H1 (cell line): ENCODE measurements around the gene DOHH. TPM values are rescaled to one million over a fixed set of nuclear protein-coding genes. Genes with fewer than 3 reads are reported as not detected.

Experiments used
- CTCF ChIA-PET: fragments of 300-600 bp; sonication (Branson Sonifier 250); formaldehyde crosslinking; loops from one replicate; lab custom pipeline; 2021; ENCODE audit not compliant: partially characterized antibody; lab: Charles Lee
- POLR2A ChIA-PET: fragments of 300-600 bp; sonication (Branson Sonifier 250); formaldehyde crosslinking; loops from one replicate; lab custom pipeline; 2021; ENCODE audit warnings: inconsistent platforms; ENCODE audit not compliant: partially characterized antibody; lab: Charles Lee
- DNase-seq, 2 experiments: peaks; one replicate each; pipeline versions ENCODE4 v3.0.0 to v3.0.0-alpha.2; 2010 to 2022; ENCODE audit warnings: low spot score in 2 of 2, low read depth in 1 of 2, mixed read lengths in 1 of 2
- FAIRE-seq: peaks from 2 replicates; lab custom pipeline; 2011; peaks lifted over from hg19 to GRCh38; lab: Jason Lieb, UNC
- H2AFZ ChIP-seq: 2 replicates; pipeline ENCODE4 v1.8.1; 2012; ENCODE audit warnings: low read length, inconsistent platforms
- H2AK5ac ChIP-seq: 2 replicates; pipeline ENCODE4 v1.6.1; 2013; ENCODE audit warnings: low read depth, low read length
- H2BK120ac ChIP-seq: replicated peaks from 2 replicates; pipeline ENCODE3; 2013; ENCODE audit warnings: low read depth, low read length, inconsistent platforms
- H2BK12ac ChIP-seq: 2 replicates; pipeline ENCODE4 v1.6.1; 2013; ENCODE audit warnings: low read depth, low read length
- H2BK15ac ChIP-seq: 2 replicates; pipeline ENCODE4 v1.6.1; 2013; ENCODE audit warnings: low read length
- H2BK20ac ChIP-seq: 2 replicates; pipeline ENCODE4 v1.6.1; 2013; ENCODE audit warnings: low read length
- H2BK5ac ChIP-seq: 2 replicates; pipeline ENCODE4 v1.6.1; 2013; ENCODE audit warnings: low read depth, low read length
- H3K14ac ChIP-seq: 2 replicates; pipeline ENCODE4 v1.6.1; 2013; ENCODE audit warnings: inconsistent platforms; ENCODE audit not compliant: insufficient read length
- H3K18ac ChIP-seq: 2 replicates; pipeline ENCODE4 v1.6.1; 2013; ENCODE audit warnings: low read length; ENCODE audit errors: extremely low read depth
- H3K23ac ChIP-seq: 2 replicates; pipeline ENCODE4 v1.6.1; 2013; ENCODE audit warnings: inconsistent platforms; ENCODE audit not compliant: insufficient read length
- H3K23me2 ChIP-seq: 2 replicates; pipeline ENCODE4 v1.6.1; 2013; ENCODE audit warnings: low read depth, low read length
- H3K27ac ChIP-seq: 2 replicates; pipeline ENCODE4 v1.6.1; 2011; ENCODE audit warnings: low read depth, low read length, inconsistent platforms
- H3K27me3 ChIP-seq, 4 experiments: replicated peaks in 1 of 4; 1 replicate in 1 of 4; 2 replicates in 3 of 4; pipeline versions ENCODE4 v1.6.1 to v1.8.1; 2011 to 2013; ENCODE audit warnings: low read length in 3 of 4, mild to moderate bottlenecking in 3 of 4, inconsistent platforms in 2 of 4, mixed read lengths in 2 of 4, moderate library complexity in 1 of 4; ENCODE audit not compliant: control insufficient read depth in 3 of 4, insufficient read depth in 3 of 4; ENCODE audit errors: extremely low read depth in 1 of 4
- H3K36me3 ChIP-seq, 4 experiments: 2 replicates each; pipeline versions ENCODE4 v1.6.1 to v1.8.1; 2011 to 2013; ENCODE audit warnings: mild to moderate bottlenecking in 4 of 4, low read length in 3 of 4, moderate library complexity in 2 of 4, control low read depth in 1 of 4, inconsistent platforms in 1 of 4; ENCODE audit not compliant: insufficient read depth in 4 of 4, control insufficient read depth in 2 of 4
- H3K4ac ChIP-seq: replicated peaks from 2 replicates; pipeline ENCODE3; 2013; ENCODE audit warnings: low read length, low read depth, mixed read lengths, inconsistent platforms; ENCODE audit not compliant: insufficient read length
- H3K4me1 ChIP-seq, 4 experiments: replicated peaks in 1 of 4; 1 replicate in 1 of 4; 2 replicates in 3 of 4; pipeline versions ENCODE4 v1.6.1 to v1.8.1; 2011 to 2013; ENCODE audit warnings: low read length in 3 of 4, inconsistent platforms in 2 of 4, mixed read lengths in 1 of 4; ENCODE audit not compliant: insufficient read depth in 4 of 4, control insufficient read depth in 3 of 4
- H3K4me2 ChIP-seq, 2 experiments: 2 replicates each; pipeline versions ENCODE4 v1.6.1 to v1.8.1; 2011 to 2013; ENCODE audit warnings: low read depth in 2 of 2, low read length in 2 of 2, control low read depth in 1 of 2, inconsistent platforms in 1 of 2, mild to moderate bottlenecking in 1 of 2; ENCODE audit not compliant: insufficient read depth in 1 of 2
- H3K4me3 ChIP-seq, 4 experiments: fragments of 200-600, 300-600 bp in 1 of 4; sonication (generic), shearing (Covaris generic), sonication (Bioruptor Twin) in 1 of 4; 2 replicates each; pipeline versions ENCODE4 v1.5.1 to v1.8.1; 2011 to 2016; ENCODE audit warnings: low read length in 4 of 4, low read depth in 3 of 4, control low read depth in 2 of 4, inconsistent platforms in 2 of 4, mild to moderate bottlenecking in 2 of 4, mixed read lengths in 1 of 4, moderate library complexity in 1 of 4; ENCODE audit not compliant: insufficient read depth in 2 of 4; ENCODE audit errors: extremely low read depth in 1 of 4
- H3K56ac ChIP-seq: replicated peaks from 2 replicates; pipeline ENCODE3; 2013; ENCODE audit warnings: low read depth, mild to moderate bottlenecking, mixed read lengths, low read length, inconsistent platforms; ENCODE audit not compliant: insufficient read length
- H3K79me1 ChIP-seq: 2 replicates; pipeline ENCODE4 v1.6.1; 2013; ENCODE audit warnings: low read depth, low read length, control low read depth
- H3K79me2 ChIP-seq, 2 experiments: 2 replicates each; pipeline versions ENCODE4 v1.6.1 to v1.8.1; 2012 to 2013; ENCODE audit warnings: low read length in 2 of 2, mild to moderate bottlenecking in 2 of 2, inconsistent platforms in 1 of 2; ENCODE audit not compliant: insufficient read depth in 2 of 2, control insufficient read depth in 1 of 2
- H3K9ac ChIP-seq, 4 experiments: replicated peaks in 1 of 4; 1 replicate in 1 of 4; 2 replicates in 3 of 4; pipeline versions ENCODE4 v1.6.1 to v1.8.1; 2011 to 2013; ENCODE audit warnings: low read depth in 3 of 4, low read length in 3 of 4, control low read depth in 2 of 4, mild to moderate bottlenecking in 2 of 4, moderate library complexity in 2 of 4, inconsistent platforms in 1 of 4; ENCODE audit errors: extremely low read depth in 1 of 4
- H3K9me3 ChIP-seq, 2 experiments: 2 replicates each; pipeline versions ENCODE4 v1.6.1 to v1.8.1; 2012 to 2013; ENCODE audit warnings: mild to moderate bottlenecking in 2 of 2, moderate library complexity in 2 of 2, control low read depth in 1 of 2, inconsistent platforms in 1 of 2, low read depth in 1 of 2, low read length in 1 of 2, mixed read lengths in 1 of 2; ENCODE audit not compliant: insufficient read depth in 2 of 2
- H4K20me1 ChIP-seq, 2 experiments: replicated peaks in 1 of 2; 2 replicates each; pipeline versions ENCODE3 to v1.8.1; 2011 to 2013; ENCODE audit warnings: inconsistent platforms in 2 of 2, low read length in 2 of 2, mild to moderate bottlenecking in 1 of 2; ENCODE audit not compliant: insufficient read depth in 2 of 2, control insufficient read depth in 1 of 2
- H4K5ac ChIP-seq: 2 replicates; pipeline ENCODE4 v1.6.1; 2013; ENCODE audit warnings: low read length, low read depth, mixed read lengths, inconsistent platforms; ENCODE audit not compliant: insufficient read length
- H4K8ac ChIP-seq: 2 replicates; pipeline ENCODE4 v1.8.0; 2013; ENCODE audit warnings: mild to moderate bottlenecking, moderate library complexity, low read length, inconsistent platforms; ENCODE audit not compliant: insufficient read depth; ENCODE audit errors: extremely low read depth
- H4K91ac ChIP-seq: replicated peaks from 2 replicates; pipeline ENCODE3; 2013; ENCODE audit warnings: low read length, mixed read lengths, inconsistent platforms; ENCODE audit not compliant: insufficient read length
- ASH2L ChIP-seq: fragments of 200-600, 300-600 bp; sonication (generic); IDR thresholded peaks from one replicate; pipeline ENCODE4 v1.7.1; 2017; ENCODE audit warnings: low read length
- BACH1 ChIP-seq: IDR thresholded peaks from 2 replicates; pipeline ENCODE4 v1.6.1; 2012; ENCODE audit warnings: low read length, improper control_type of control experiment
- CBX5 ChIP-seq: fragments of 300-800, 300-1000 bp; sonication (generic); IDR thresholded peaks from 2 replicates; pipeline ENCODE4 v1.7.1; 2016; ENCODE audit warnings: antibody characterized with exemption, low read length, low read depth
- EP300 ChIP-seq, 2 experiments: IDR thresholded peaks; 1 replicate in 1 of 2; 2 replicates in 1 of 2; pipeline ENCODE4 v1.6.1; 2011 to 2012; ENCODE audit warnings: low read depth in 2 of 2, low read length in 2 of 2, mild to moderate bottlenecking in 2 of 2, borderline replicate concordance in 1 of 2, inconsistent platforms in 1 of 2, moderate library complexity in 1 of 2
- GABPA ChIP-seq: IDR thresholded peaks from 2 replicates; pipeline ENCODE4 v1.6.1; 2011; ENCODE audit warnings: mild to moderate bottlenecking, low read length, moderate library complexity, borderline replicate concordance; ENCODE audit not compliant: insufficient read depth
- JUND ChIP-seq: IDR thresholded peaks from 2 replicates; pipeline ENCODE4 v1.6.1; 2011; ENCODE audit warnings: mild to moderate bottlenecking, improper control_type of control experiment, low read length
- MAFK ChIP-seq: IDR thresholded peaks from 2 replicates; pipeline ENCODE4 v1.6.1; 2012; ENCODE audit warnings: low read depth, mild to moderate bottlenecking, improper control_type of control experiment, low read length
- NANOG ChIP-seq: IDR thresholded peaks from 2 replicates; pipeline ENCODE4 v1.6.1; 2011; ENCODE audit warnings: low read length, low read depth, mild to moderate bottlenecking, inconsistent platforms; ENCODE audit not compliant: insufficient read depth, poor library complexity, severe bottlenecking
- SIX5 ChIP-seq: IDR thresholded peaks from 2 replicates; pipeline ENCODE4 v1.6.1; 2011; ENCODE audit warnings: mild to moderate bottlenecking, low read depth, low read length
- SP1 ChIP-seq: IDR thresholded peaks from 2 replicates; pipeline ENCODE4 v1.6.1; 2011; ENCODE audit warnings: low read depth, low read length
- SP2 ChIP-seq: IDR thresholded peaks from 2 replicates; pipeline ENCODE4 v1.6.1; 2012; ENCODE audit warnings: mild to moderate bottlenecking, low read length, inconsistent platforms
- TAF7 ChIP-seq: optimal IDR thresholded peaks from 2 replicates; pipeline ENCODE3; 2011; ENCODE audit warnings: low read depth, mild to moderate bottlenecking, inconsistent platforms, low read length, moderate library complexity, borderline replicate concordance
- WGBS, 2 experiments: shearing (Covaris generic) in 1 of 2; methylation state at CpG; one replicate each; pipeline versions ENCODE4 v1.1.6 to v1.1.7; 2013 to 2015; ENCODE audit warnings: low lambda C conversion rate in 2 of 2, mixed read lengths in 2 of 2, inconsistent platforms in 1 of 2, low coverage in 1 of 2, missing lambda C conversion rate in 1 of 2; ENCODE audit not compliant: insufficient replicate concordance in 2 of 2, insufficient coverage in 1 of 2, insufficient read length in 1 of 2; ENCODE audit errors: extremely low coverage in 1 of 2, missing lambda C conversion rate in 1 of 2; 5-methylcytosine and 5-hydroxymethylcytosine counted together
- polyA plus RNA-seq, 7 experiments: library from polyadenylated mRNA; depleted of rRNA in 3 of 7; stranded (reverse) in 5 of 7; unstranded in 2 of 7; fragments of >200 nt in 5 of 7; fragments of 200-250 nt in 2 of 7; gene quantifications; 1 replicate in 5 of 7; 2 replicates in 1 of 7; 4 replicates in 1 of 7; pipeline versions ENCODE4 v1.2.1 to v1.2.3, GENCODE V29; 2011 to 2013; ENCODE audit warnings: missing spikeins in 2 of 7, mixed read lengths in 2 of 7
- total RNA-seq: library from RNA; stranded (reverse); fragmentation: NEBNext Ultra II Directional; extraction: Animal tissue kit (Norgen Biotek cat#: 25700); gene quantifications from 2 replicates; pipeline ENCODE4 v1.2.1, GENCODE V29; 2021

DOHH gene
- total and polyA plus RNA-seq, 2 of the 8 experiments (the other 6 are each of a cell fraction or from before 2014, with no cell fraction given): 7.3 to 17.7 TPM

DNA sequence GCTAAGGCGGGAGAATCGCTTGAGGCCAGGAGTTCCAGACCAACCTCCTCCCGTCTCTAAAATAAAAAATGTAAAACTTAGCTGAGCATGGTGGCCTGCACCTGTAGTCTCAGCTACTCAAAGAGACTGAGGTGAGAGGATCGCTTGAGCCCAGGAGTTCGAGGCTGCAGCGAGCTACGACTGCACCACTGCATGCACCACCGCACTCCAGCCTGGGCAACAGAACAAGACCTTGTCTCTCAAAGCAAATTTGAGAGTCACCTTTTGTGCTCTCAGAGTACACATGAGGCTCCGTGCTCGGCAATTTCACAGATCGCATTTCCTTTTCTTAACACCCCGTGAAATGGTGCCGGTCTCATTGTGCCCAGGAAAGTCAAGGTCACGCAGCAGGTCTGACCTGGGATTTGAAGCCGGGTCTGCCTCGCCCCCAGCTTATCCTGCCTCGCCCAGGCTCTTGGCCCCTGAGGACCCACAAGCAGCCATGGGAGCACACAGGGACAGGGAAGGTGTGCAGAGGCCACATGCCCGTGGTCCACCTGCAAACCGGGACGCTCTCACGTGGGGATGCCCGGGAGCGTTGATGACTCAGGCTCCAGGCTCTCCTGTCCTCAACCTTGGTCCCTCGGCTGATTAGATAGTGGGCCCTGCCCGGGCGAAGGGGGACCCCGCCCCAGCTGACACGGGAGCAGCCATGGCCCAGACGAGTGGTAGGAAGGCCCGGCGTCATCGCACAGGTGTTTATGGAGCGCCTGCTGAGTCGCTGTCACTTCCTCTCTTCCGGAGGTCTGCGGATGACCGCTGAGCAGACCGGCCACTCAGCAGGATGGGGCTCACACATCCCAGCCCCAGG, 19.0 kb downstream of the DOHH start:
- Histone ChIP-seq H3K9ac (no peak overlapping the region; a peak in 1 of 7 replicates), H3K56ac (no peak overlapping the region), H4K20me1 (peaks cover 0 to 3% of the 10 kb centered on the region in 2 experiments), H3K27me3 (0 out of 7 replicates have a peak, but pooled peaks cover 0 to 4% (median 0%) of the 10 kb centered on the region in 4 experiments), H3K79me1 (no peaks in the 10 kb centered on the region), H2BK5ac (no peak overlapping the region), H2BK12ac (0 out of 2 replicates have a peak overlapping the region, but pooled peaks have one; percentile 44), H2AK5ac (no peak overlapping the region), H3K79me2 (no peaks in the 10 kb centered on the region), H2AFZ (no peak overlapping the region), H3K36me3 (no peaks in the 10 kb centered on the region), H4K8ac (peak overlapping the region; percentile 74; the same call in 1 of the 2 replicates), H4K91ac (no peak overlapping the region), H3K4me3 (no peak overlapping the region), H3K9me3 (no peaks in the 10 kb centered on the region), H3K18ac (no peak overlapping the region), H3K23ac (no peak overlapping the region), H3K27ac (no peak overlapping the region), H4K5ac (peak overlapping the region; percentile 27), H3K14ac (no peak overlapping the region), H3K4me1 (peaks cover 0 to 7% (median 5%) of the 10 kb centered on the region in 4 experiments; a peak in 6 of 7 replicates), H3K23me2 (peaks cover 12% of the 10 kb centered on the region; the same call in 1 of the 2 replicates), H2BK15ac (no peak overlapping the region), H2BK20ac (peak overlapping the region; percentile 9; the same call in 1 of the 2 replicates), H3K4me2 (peak overlapping the region in 1 of 2 experiments; percentile 46; a peak in 1 of 4 replicates), H2BK120ac (no peak overlapping the region), H3K4ac (no peak overlapping the region)
- FAIRE-seq (no peak), DNase-seq (no peak)
- POLR2A ChIA-PET: interaction anchor here (0.6 to 3.0 kb wide), 4 partner anchors 10 to 187 kb away, joined by 3 to 18 read pairs (median 4); partner anchors contain the start of gene DOHH
- 87% methylated on average over 37 of the region's 38 CpGs; no CpG with 5 or more reads in 1 of the 2 experiments for WGBS, 2 experiments
- CTCF ChIA-PET: interaction anchor here (0.6 to 8.4 kb wide), 7 partner anchors 10 to 1520 kb away, joined by 3 to 97 read pairs (median 3); no protein-coding TSS in a partner anchor
- TF ChIP-seq SIX5 (no peak), ASH2L (no peak), JUND (no peak), CBX5 (no peak), MAFK (no peak), EP300 (IDR thresholded peaks at IDR 0.05; ENCODE audit: borderline replicate concordance in 1 of 2, low read depth in 2 of 2, low read length in 2 of 2) (no peak), SP2 (no peak), BACH1 (no peak), SP1 (no peak), GABPA (no peak), NANOG (no peak), TAF7 (no peak)
